Liver (tissue), 9 donors: ENCODE measurements around the gene CYP11A1. TPM values are rescaled to one million over a fixed set of nuclear protein-coding genes. Genes with fewer than 3 reads are reported as not detected.

Experiments
- DNase-seq: peaks from one replicate; pipeline ENCODE4 v3.0.0-alpha.2; 2017; ENCODE audit warnings: low spot score
- H3K27ac ChIP-seq, 2 donors: one replicate each; pipeline ENCODE4 v1.7.0; 2013; ENCODE audit warnings: inconsistent platforms in 2 of 2, low read length in 2 of 2, control low read depth in 1 of 2, low read depth in 1 of 2, mild to moderate bottlenecking in 1 of 2
- H3K27me3 ChIP-seq, 4 donors: one replicate each; pipeline versions ENCODE4 v1.6.1 to v1.7.0; 2013; ENCODE audit warnings: low read length in 3 of 4, inconsistent platforms in 1 of 4, mild to moderate bottlenecking in 1 of 4, moderate library complexity in 1 of 4; ENCODE audit not compliant: control insufficient read depth in 4 of 4, insufficient read depth in 4 of 4
- H3K36me3 ChIP-seq, 4 donors: one replicate each; pipeline versions ENCODE4 v1.6.1 to v1.7.0; 2013; ENCODE audit warnings: low read length in 3 of 4, mild to moderate bottlenecking in 3 of 4, low read depth in 1 of 4, moderate library complexity in 1 of 4; ENCODE audit not compliant: control insufficient read depth in 4 of 4, insufficient read depth in 3 of 4
- H3K4me1 ChIP-seq, 4 donors: one replicate each; pipeline versions ENCODE4 v1.6.1 to v1.7.0; 2013; ENCODE audit warnings: low read length in 3 of 4, mild to moderate bottlenecking in 3 of 4, moderate library complexity in 1 of 4; ENCODE audit not compliant: control insufficient read depth in 4 of 4, insufficient read depth in 4 of 4
- H3K4me3 ChIP-seq, 3 donors: one replicate each; pipeline versions ENCODE4 v1.6.1 to v1.7.0; 2013; ENCODE audit warnings: low read length in 3 of 3, control low read depth in 1 of 3, low read depth in 1 of 3, mild to moderate bottlenecking in 1 of 3
- H3K9ac ChIP-seq, 2 donors: one replicate each; pipeline ENCODE4 v1.7.0; 2013; ENCODE audit warnings: low read length in 2 of 2, mild to moderate bottlenecking in 2 of 2, moderate library complexity in 2 of 2, control low read depth in 1 of 2, low read depth in 1 of 2
- H3K9me3 ChIP-seq, 4 donors: one replicate each; pipeline versions ENCODE4 v1.6.1 to v1.7.0; 2013; ENCODE audit warnings: low read length in 3 of 4; ENCODE audit not compliant: control insufficient read depth in 4 of 4
- ATF3 ChIP-seq: IDR thresholded peaks from 2 replicates; pipeline ENCODE4 v1.6.1; 2016; ENCODE audit warnings: antibody characterized with exemption
- EGR1 ChIP-seq, 2 donors: IDR thresholded peaks; 2 replicates each; pipeline ENCODE4 v1.6.1; 2016 to 2018; ENCODE audit warnings: antibody characterized with exemption in 2 of 2, low read depth in 2 of 2
- FOXA1 ChIP-seq: IDR thresholded peaks from 2 replicates; pipeline ENCODE4 v1.6.1; 2016; ENCODE audit warnings: antibody characterized with exemption
- FOXA2 ChIP-seq: IDR thresholded peaks from 2 replicates; pipeline ENCODE4 v1.6.1; 2016; ENCODE audit warnings: antibody characterized with exemption
- GABPA ChIP-seq, 2 donors: IDR thresholded peaks in 1 of 2; conservative IDR thresholded peaks in 1 of 2; 2 replicates each; pipeline ENCODE4 v1.6.1; 2016; ENCODE audit warnings: antibody characterized with exemption in 2 of 2, mild to moderate bottlenecking in 1 of 2, moderate library complexity in 1 of 2
- HNF4A ChIP-seq, 2 donors: conservative IDR thresholded peaks; 2 replicates each; pipeline ENCODE4 v1.6.1; 2016; ENCODE audit warnings: antibody characterized with exemption in 2 of 2, mild to moderate bottlenecking in 2 of 2
- HNF4G ChIP-seq: IDR thresholded peaks from 2 replicates; pipeline ENCODE4 v1.6.1; 2016; ENCODE audit warnings: antibody characterized with exemption
- JUND ChIP-seq, 2 donors: IDR thresholded peaks; 2 replicates each; pipeline ENCODE4 v1.6.1; 2016; ENCODE audit warnings: antibody characterized with exemption in 2 of 2
- NR2F2 ChIP-seq: IDR thresholded peaks from 2 replicates; pipeline ENCODE4 v1.6.1; 2016; ENCODE audit warnings: antibody characterized with exemption
- RAD21 ChIP-seq, 2 donors: IDR thresholded peaks; 2 replicates each; pipeline ENCODE4 v1.6.1; 2016; ENCODE audit warnings: antibody characterized with exemption in 2 of 2, mild to moderate bottlenecking in 2 of 2
- REST ChIP-seq: IDR thresholded peaks from 2 replicates; pipeline ENCODE4 v1.6.1; 2016; ENCODE audit warnings: antibody characterized with exemption, mild to moderate bottlenecking
- RXRA ChIP-seq, 2 donors: IDR thresholded peaks; 2 replicates each; pipeline ENCODE4 v1.6.1; 2017 to 2018; ENCODE audit warnings: antibody characterized with exemption in 2 of 2, mild to moderate bottlenecking in 1 of 2
- SP1 ChIP-seq: IDR thresholded peaks from 2 replicates; pipeline ENCODE4 v1.6.1; 2018; ENCODE audit warnings: antibody characterized with exemption, mild to moderate bottlenecking
- TAF1 ChIP-seq: conservative IDR thresholded peaks from 2 replicates; pipeline ENCODE4 v1.6.1; 2016; ENCODE audit warnings: antibody characterized with exemption, mild to moderate bottlenecking
- YY1 ChIP-seq: IDR thresholded peaks from 2 replicates; pipeline ENCODE4 v1.6.1; 2016; ENCODE audit warnings: antibody characterized with exemption, mild to moderate bottlenecking
- ZBTB33 ChIP-seq: IDR thresholded peaks from 2 replicates; pipeline ENCODE4 v1.6.1; 2016; ENCODE audit warnings: antibody characterized with exemption
- WGBS: extraction: QIAGEN DNeasy Blood & Tissue Kit; methylation state at CpG from one replicate; pipeline ENCODE4 v1.1.7; 2013; 5-methylcytosine and 5-hydroxymethylcytosine counted together
- polyA plus RNA-seq, 2 donors: library from polyadenylated mRNA; stranded (reverse) in 1 of 2; unstranded in 1 of 2; fragments of 200-250 nt in 1 of 2; fragments of >200 nt in 1 of 2; fragmentation: Nextera tagmentation in 1 of 2; extraction: Ambion mirVana in 1 of 2; gene quantifications; one replicate each; pipeline versions ENCODE4 v1.2.1 to v1.2.3, GENCODE V29; 2013 to 2015
- total RNA-seq, 2 donors: library from RNA; depleted of rRNA; stranded (reverse); fragments of >200 nt; gene quantifications; one replicate each; pipeline ENCODE4 v1.2.3, GENCODE V29; 2014
- TF ChIP-seq, protein P1 (sequence below): fragments of 150-350 bp; IDR thresholded peaks from 2 replicates; pipeline ENCODE4 v1.5.1; 2017; ENCODE audit warnings: improper control_type of control experiment, low read depth, low read length; ENCODE audit not compliant: missing input control
- TF ChIP-seq, protein P2 (sequence below): IDR thresholded peaks from 2 replicates; pipeline ENCODE4 v1.6.1; 2016; ENCODE audit warnings: antibody characterized with exemption
- donor health status: healthy.
- donor health status: healthy.
- donor health status: healthy.
- donor health status: healthy.
- donor health status: healthy.

The CYP11A1 gene
- total and polyA plus RNA-seq, 4 donors: 0.47 to 2.3 (median 1.9) TPM

GRCh38 chr15:74297887-74298286, 69.6 kb downstream of the CYP11A1 start:
- no peaks in the 10 kb centered on the region for H3K4me1 ChIP-seq

GRCh38 chr15:74295800-74296199, 71.6 kb downstream of the CYP11A1 start:
- H3K4me1 ChIP-seq: no peaks in the 10 kb centered on the region
- no peaks in the 10 kb centered on the region for H3K9me3 ChIP-seq
- no peak overlapping the region for H3K4me3 ChIP-seq
- H3K36me3 ChIP-seq: no peaks in the 10 kb centered on the region
- peaks cover 0 to 12% (median 0%) of the 10 kb centered on the region in 4 donors for H3K27me3 ChIP-seq
- TF ChIP-seq RXRA (IDR thresholded peaks at IDR 0.05) (no peak), SP1 (no peak), RAD21 (IDR thresholded peaks at IDR 0.05) (no peak), EGR1 (IDR thresholded peaks at IDR 0.05; ENCODE audit: low read depth in 2 of 2) (no peak)
- H3K9ac ChIP-seq: no peak overlapping the region
- H3K27ac ChIP-seq: no peak overlapping the region
- 51% methylated on average over 6 of the region's 6 CpGs for WGBS
- DNase-seq: no peak

More at GRCh38 chr15:74297887-74298286, 69.6 kb downstream of the CYP11A1 start:
- H3K9ac ChIP-seq: no peak overlapping the region
- no peaks in the 10 kb centered on the region for H3K36me3 ChIP-seq
- WGBS: 13% methylated on average over 1 of the region's 1 CpG
- TF ChIP-seq HNF4A (conservative IDR thresholded peaks at IDR 0.05) (no peak), NR2F2 (no peak)
- H3K4me3 ChIP-seq: no peak overlapping the region
- no peaks in the 10 kb centered on the region for H3K9me3 ChIP-seq
- peaks cover 0 to 12% (median 0%) of the 10 kb centered on the region in 4 donors for H3K27me3 ChIP-seq
- H3K27ac ChIP-seq: no peak overlapping the region
- DNase-seq: no peak

- no peak overlapping the region for H3K9ac ChIP-seq
- peaks cover 0 to under 1% (median 0%) of the 10 kb centered on the region in 4 donors for H3K27me3 ChIP-seq
- H3K27ac ChIP-seq: no peak overlapping the region
- H3K4me3 ChIP-seq: no peak overlapping the region
- H3K36me3 ChIP-seq: no peaks in the 10 kb centered on the region
- TF ChIP-seq EGR1 (IDR thresholded peaks at IDR 0.05; ENCODE audit: low read depth in 2 of 2) (no peak), NR2F2 (no peak), RAD21 (IDR thresholded peaks at IDR 0.05) (no peak), ATF3 (no peak), FOXA1 (no peak), RXRA (IDR thresholded peaks at IDR 0.05) (no peak), REST (no peak), GABPA (IDR thresholded peaks at IDR 0.05 in 1 of 2, conservative IDR thresholded peaks at IDR 0.05 in 1 of 2) (no peak), JUND (IDR thresholded peaks at IDR 0.05) (no peak), TAF1 (no peak), ZBTB33 (no peak), YY1 (no peak), SP1 (no peak), HNF4G (no peak), HNF4A (conservative IDR thresholded peaks at IDR 0.05) (no peak), FOXA2 (no peak)
- TF ChIP-seq, protein P1, sequence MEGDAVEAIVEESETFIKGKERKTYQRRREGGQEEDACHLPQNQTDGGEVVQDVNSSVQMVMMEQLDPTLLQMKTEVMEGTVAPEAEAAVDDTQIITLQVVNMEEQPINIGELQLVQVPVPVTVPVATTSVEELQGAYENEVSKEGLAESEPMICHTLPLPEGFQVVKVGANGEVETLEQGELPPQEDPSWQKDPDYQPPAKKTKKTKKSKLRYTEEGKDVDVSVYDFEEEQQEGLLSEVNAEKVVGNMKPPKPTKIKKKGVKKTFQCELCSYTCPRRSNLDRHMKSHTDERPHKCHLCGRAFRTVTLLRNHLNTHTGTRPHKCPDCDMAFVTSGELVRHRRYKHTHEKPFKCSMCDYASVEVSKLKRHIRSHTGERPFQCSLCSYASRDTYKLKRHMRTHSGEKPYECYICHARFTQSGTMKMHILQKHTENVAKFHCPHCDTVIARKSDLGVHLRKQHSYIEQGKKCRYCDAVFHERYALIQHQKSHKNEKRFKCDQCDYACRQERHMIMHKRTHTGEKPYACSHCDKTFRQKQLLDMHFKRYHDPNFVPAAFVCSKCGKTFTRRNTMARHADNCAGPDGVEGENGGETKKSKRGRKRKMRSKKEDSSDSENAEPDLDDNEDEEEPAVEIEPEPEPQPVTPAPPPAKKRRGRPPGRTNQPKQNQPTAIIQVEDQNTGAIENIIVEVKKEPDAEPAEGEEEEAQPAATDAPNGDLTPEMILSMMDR: no peak
- TF ChIP-seq, protein P2, sequence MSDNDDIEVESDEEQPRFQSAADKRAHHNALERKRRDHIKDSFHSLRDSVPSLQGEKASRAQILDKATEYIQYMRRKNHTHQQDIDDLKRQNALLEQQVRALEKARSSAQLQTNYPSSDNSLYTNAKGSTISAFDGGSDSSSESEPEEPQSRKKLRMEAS: no peak
- no peaks in the 10 kb centered on the region for H3K9me3 ChIP-seq
- no peaks in the 10 kb centered on the region for H3K4me1 ChIP-seq
- DNase-seq: no peak
- 58% methylated on average over 1 of the region's 1 CpG for WGBS
Measured at GRCh38 chr15:74294010-74294409, 73.4 kb downstream of the CYP11A1 start.
